K562 (cell line): Measurements from ENCODE around the gene CLTB. TPM values are rescaled to one million over a fixed set of nuclear protein-coding genes. Genes with fewer than 3 reads are reported as not detected.

Experiments
- ATF7 ChIP-seq: fragments of 450-650 bp; IDR thresholded peaks from 2 replicates; pipeline ENCODE4 v1.7.1; 2014; ENCODE audit warnings: mild to moderate bottlenecking, moderate library complexity
- BRF1 ChIP-seq: IDR thresholded peaks from 3 replicates; pipeline ENCODE4 v1.6.1; 2011; ENCODE audit warnings: borderline replicate concordance, mild to moderate bottlenecking; ENCODE audit not compliant: insufficient read length; ENCODE audit errors: extremely low read depth
- CBX1 ChIP-seq: sonication (generic); IDR thresholded peaks from 2 replicates; pipeline ENCODE4 v1.6.1; 2016; ENCODE audit warnings: antibody characterized with exemption, low read depth, mild to moderate bottlenecking
- EGR1 ChIP-seq: fragments of 450-650 bp; conservative IDR thresholded peaks from 2 replicates; pipeline ENCODE4 v1.6.1; 2017; ENCODE audit warnings: mild to moderate bottlenecking
- ETV5 ChIP-seq: sonication (generic); formaldehyde crosslinking; IDR thresholded peaks from 2 replicates; pipeline ENCODE4 v1.4.0; 2020; ENCODE audit warnings: low read depth, mild to moderate bottlenecking, missing genetic modification reagents
- ETV6 ChIP-seq, 3 experiments: fragments of 150-350 bp in 1 of 3; sonication (generic) in 1 of 3; formaldehyde crosslinking in 1 of 3; IDR thresholded peaks; 2 replicates each; pipeline versions ENCODE4 v1.6.1 to v1.8.0; 2014 to 2022; ENCODE audit warnings: borderline replicate concordance in 2 of 3, low read depth in 2 of 3, antibody characterized with exemption in 1 of 3, low read length in 1 of 3, mild to moderate bottlenecking in 1 of 3, missing genetic modification reagents in 1 of 3
- FUS ChIP-seq: fragments of 200-400 bp; formaldehyde crosslinking; optimal IDR thresholded peaks from 2 replicates; pipeline ENCODE3; 2017; ENCODE audit warnings: low read depth, low read length
- HDAC8 ChIP-seq: fragments of 450-650 bp; IDR thresholded peaks from 2 replicates; pipeline ENCODE4 v1.6.1; 2016; ENCODE audit warnings: mild to moderate bottlenecking, missing genetic modification characterization, moderate library complexity, missing compliant biosample characterization
- KAT2B ChIP-seq: IDR thresholded peaks from one replicate; pipeline ENCODE4 v1.6.1; 2012; ENCODE audit warnings: low read depth, mild to moderate bottlenecking, control low read depth, inconsistent platforms, low read length, moderate library complexity
- PRMT5 ChIP-seq: sonication (generic); formaldehyde crosslinking; IDR thresholded peaks from 2 replicates; pipeline ENCODE4 v1.5.0; 2020; ENCODE audit warnings: missing genetic modification reagents
- RUNX1 ChIP-seq: sonication (generic); IDR thresholded peaks from 2 replicates; pipeline ENCODE4 v1.6.1; 2016; ENCODE audit warnings: antibody characterized with exemption, low read depth
- SIN3A ChIP-seq, 2 experiments: fragments of 150-350 bp in 1 of 2; IDR thresholded peaks; 2 replicates each; pipeline ENCODE4 v1.6.1; 2011 to 2016; ENCODE audit warnings: borderline replicate concordance in 2 of 2, low read depth in 2 of 2, low read length in 2 of 2, mild to moderate bottlenecking in 2 of 2, moderate library complexity in 2 of 2; ENCODE audit not compliant: control insufficient read depth in 1 of 2
- SIN3B ChIP-seq: fragments of 450-650 bp; IDR thresholded peaks from 2 replicates; pipeline ENCODE4 v1.6.1; 2017; ENCODE audit warnings: low read depth, mild to moderate bottlenecking, moderate library complexity
- TBP ChIP-seq: optimal IDR thresholded peaks from 2 replicates; pipeline ENCODE3; 2011; ENCODE audit warnings: low read depth, low read length, improper control_type of control experiment
- TOE1 ChIP-seq, 2 experiments: fragments of 450-650 bp in 1 of 2; sonication (generic) in 1 of 2; formaldehyde crosslinking in 1 of 2; IDR thresholded peaks; 2 replicates each; pipeline versions ENCODE4 v1.7.1 to v1.8.0; 2016 to 2022; ENCODE audit warnings: borderline replicate concordance in 2 of 2, mild to moderate bottlenecking in 2 of 2, antibody characterized with exemption in 1 of 2, inconsistent platforms in 1 of 2, low read depth in 1 of 2, missing genetic modification reagents in 1 of 2, moderate library complexity in 1 of 2
- ZFX ChIP-seq: sonication (generic); formaldehyde crosslinking; IDR thresholded peaks from 2 replicates; pipeline ENCODE4 v1.8.0; 2022; ENCODE audit warnings: mild to moderate bottlenecking, missing genetic modification reagents, moderate library complexity
- ZNF232 ChIP-seq: sonication (generic); formaldehyde crosslinking; IDR thresholded peaks from 2 replicates; pipeline ENCODE4 v1.8.0; 2022; ENCODE audit warnings: mild to moderate bottlenecking, missing genetic modification reagents
- ZNF316 ChIP-seq: fragments of 450-650 bp; IDR thresholded peaks from 2 replicates; pipeline ENCODE4 v1.6.1; 2016
- ZNF77 ChIP-seq: fragments of 250-450 bp; sonication (Bioruptor Pico); IDR thresholded peaks from 2 replicates; pipeline ENCODE4 v1.5.0; 2020
- polyA plus RNA-seq, 8 experiments: library from polyadenylated mRNA; depleted of rRNA in 4 of 8; stranded (reverse) in 5 of 8; unstranded in 3 of 8; fragments of >200 nt; fragmentation: Nextera tagmentation in 2 of 8; fragmentation: Illumina TruSeq in 1 of 8; extraction: Ambion mirVana in 2 of 8; extraction: Trizol in 1 of 8; gene quantifications; 2 replicates each; pipeline versions ENCODE4 v1.2.1 to v1.2.3, GENCODE V29; 2011 to 2014; ENCODE audit warnings: inconsistent platforms in 1 of 8, missing spikeins in 1 of 8
- total RNA-seq, 7 experiments: library from RNA; depleted of rRNA in 6 of 7; stranded (reverse); fragments of >200 nt in 6 of 7; fragmentation: Illumina TruSeq in 2 of 7; extraction: Trizol in 2 of 7; gene quantifications; 2 replicates each; pipeline versions ENCODE4 v1.2.1 to v1.2.3, GENCODE V29; 2011 to 2021; ENCODE audit warnings: low replicate concordance in 1 of 7
- TF ChIP-seq, protein P1 (sequence below), 2 experiments: fragments of 450-650 bp; IDR thresholded peaks; 2 replicates each; pipeline ENCODE4 v1.6.1; 2016
- TF ChIP-seq, protein P2 (sequence below): fragments of 450-650 bp; formaldehyde crosslinking; IDR thresholded peaks from 2 replicates; pipeline ENCODE4 v1.4.0; 2022; ENCODE audit warnings: missing genetic modification characterization
- TF ChIP-seq, protein P3 (sequence below): fragments of 450-650 bp; formaldehyde crosslinking; IDR thresholded peaks from 2 replicates; pipeline ENCODE4 v1.4.0; 2022; ENCODE audit warnings: mild to moderate bottlenecking, moderate library complexity

CLTB gene
- total and polyA plus RNA-seq, 9 of the 15 experiments (the other 6 are each of a cell fraction or from before 2014, with no cell fraction given) = 1.8 to 117 (median 39.0) TPM

DNA sequence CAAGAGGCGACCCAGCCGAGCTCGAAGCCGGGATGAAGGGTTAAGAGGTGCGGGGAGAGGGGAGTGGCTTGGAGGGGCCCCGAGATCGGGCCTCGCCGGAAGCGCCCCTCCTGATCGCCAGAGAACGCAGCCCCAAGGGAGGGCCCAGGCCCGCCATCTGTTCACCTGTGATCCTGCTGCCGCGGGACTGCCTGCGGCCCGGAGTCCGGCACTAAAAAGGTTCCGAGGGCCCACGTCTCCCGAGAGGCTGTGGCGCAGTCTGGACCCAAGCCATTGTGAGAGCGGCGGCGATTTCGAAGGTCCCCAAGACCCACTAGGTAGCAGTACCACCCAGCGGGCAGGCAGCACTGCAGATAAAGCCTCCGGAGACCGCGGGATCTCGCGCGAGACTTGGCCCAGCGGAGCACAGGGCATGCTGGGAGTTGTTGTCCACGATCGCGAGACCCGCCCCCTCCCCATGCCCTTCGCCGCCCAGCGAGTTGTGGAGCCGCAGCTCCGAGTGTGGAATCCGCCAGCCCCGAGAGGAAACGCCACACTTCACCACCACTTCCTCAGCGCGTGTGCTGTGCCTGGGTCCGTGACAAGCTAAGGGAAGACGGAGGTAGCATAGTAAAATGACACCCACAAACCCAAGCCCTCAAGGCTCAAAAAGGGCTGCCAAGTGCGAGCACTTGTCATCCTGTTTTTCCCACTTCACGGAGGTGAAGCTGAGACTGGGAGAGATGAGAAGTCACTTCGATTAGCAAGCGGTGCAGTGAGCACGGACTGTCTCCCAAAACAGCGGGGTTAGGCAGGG, 54.7 kb downstream of the CLTB start, which contains the start of gene KIAA1191 (continued):
- TF ChIP-seq PRMT5 (CRISPR knock-in tag) = 0 out of 2 replicates have a peak, but pooled peaks have one; percentile 64
- TF ChIP-seq ATF7 = peak; percentile 64; the same call in 1 of the 2 replicates
- TF ChIP-seq, protein P1, sequence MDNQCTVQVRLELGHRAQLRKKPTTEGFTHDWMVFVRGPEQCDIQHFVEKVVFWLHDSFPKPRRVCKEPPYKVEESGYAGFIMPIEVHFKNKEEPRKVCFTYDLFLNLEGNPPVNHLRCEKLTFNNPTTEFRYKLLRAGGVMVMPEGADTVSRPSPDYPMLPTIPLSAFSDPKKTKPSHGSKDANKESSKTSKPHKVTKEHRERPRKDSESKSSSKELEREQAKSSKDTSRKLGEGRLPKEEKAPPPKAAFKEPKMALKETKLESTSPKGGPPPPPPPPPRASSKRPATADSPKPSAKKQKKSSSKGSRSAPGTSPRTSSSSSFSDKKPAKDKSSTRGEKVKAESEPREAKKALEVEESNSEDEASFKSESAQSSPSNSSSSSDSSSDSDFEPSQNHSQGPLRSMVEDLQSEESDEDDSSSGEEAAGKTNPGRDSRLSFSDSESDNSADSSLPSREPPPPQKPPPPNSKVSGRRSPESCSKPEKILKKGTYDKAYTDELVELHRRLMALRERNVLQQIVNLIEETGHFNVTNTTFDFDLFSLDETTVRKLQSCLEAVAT (IDR thresholded peaks at IDR 0.05) = 0 out of 4 replicates have a peak, but pooled peaks of 1 of the 2 experiments have one; percentile 52
- TF ChIP-seq, protein P2, sequence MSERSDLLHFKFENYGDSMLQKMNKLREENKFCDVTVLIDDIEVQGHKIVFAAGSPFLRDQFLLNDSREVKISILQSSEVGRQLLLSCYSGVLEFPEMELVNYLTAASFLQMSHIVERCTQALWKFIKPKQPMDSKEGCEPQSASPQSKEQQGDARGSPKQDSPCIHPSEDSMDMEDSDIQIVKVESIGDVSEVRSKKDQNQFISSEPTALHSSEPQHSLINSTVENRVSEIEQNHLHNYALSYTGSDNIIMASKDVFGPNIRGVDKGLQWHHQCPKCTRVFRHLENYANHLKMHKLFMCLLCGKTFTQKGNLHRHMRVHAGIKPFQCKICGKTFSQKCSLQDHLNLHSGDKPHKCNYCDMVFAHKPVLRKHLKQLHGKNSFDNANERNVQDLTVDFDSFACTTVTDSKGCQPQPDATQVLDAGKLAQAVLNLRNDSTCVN (CRISPR knock-in tag) = no peak
- no peak; the same call in 1 of the 2 replicates for TF ChIP-seq ZNF232 (CRISPR knock-in tag)
- TF ChIP-seq ETV5 (CRISPR knock-in tag) = no peak; the same call in 1 of the 2 replicates
- TF ChIP-seq TOE1 (IDR thresholded peaks at IDR 0.05; ENCODE audit: borderline replicate concordance) = peak; percentile 18; the same call in 1 of the 2 replicates
- peak; percentile 92; the same call in 1 of the 2 replicates for TF ChIP-seq TOE1 (CRISPR knock-in tag; IDR thresholded peaks at IDR 0.05; ENCODE audit: borderline replicate concordance, low read depth)
- TF ChIP-seq KAT2B = no peak
- TF ChIP-seq CBX1 = peak; percentile 61
- TF ChIP-seq ZNF77 (CRISPR knock-in tag) = no peak
- peak; percentile 95 for TF ChIP-seq ZFX
- TF ChIP-seq SIN3A (IDR thresholded peaks at IDR 0.05; ENCODE audit: borderline replicate concordance in 2 of 2, control insufficient read depth in 1 of 2, low read depth in 2 of 2, low read length in 2 of 2) = peak; percentile 78 to 80; a peak in 2 of 4 replicates
- TF ChIP-seq EGR1 = peak; percentile 54
- TF ChIP-seq HDAC8 = no peak
- TF ChIP-seq TBP = peak; percentile 96
- peak; percentile 40; the same call in 1 of the 2 replicates for TF ChIP-seq SIN3B
- TF ChIP-seq BRF1 = no peak
- TF ChIP-seq RUNX1 = no peak
- TF ChIP-seq ETV6 (IDR thresholded peaks at IDR 0.05; ENCODE audit: borderline replicate concordance in 1 of 2, low read depth in 2 of 2, low read length in 1 of 2) = no peak
- 0 out of 2 replicates have a peak, but pooled peaks have one; percentile 4 for TF ChIP-seq ETV6 (CRISPR knock-in tag; IDR thresholded peaks at IDR 0.05; ENCODE audit: borderline replicate concordance)
- no peak for TF ChIP-seq ZNF316
- TF ChIP-seq, protein P3, sequence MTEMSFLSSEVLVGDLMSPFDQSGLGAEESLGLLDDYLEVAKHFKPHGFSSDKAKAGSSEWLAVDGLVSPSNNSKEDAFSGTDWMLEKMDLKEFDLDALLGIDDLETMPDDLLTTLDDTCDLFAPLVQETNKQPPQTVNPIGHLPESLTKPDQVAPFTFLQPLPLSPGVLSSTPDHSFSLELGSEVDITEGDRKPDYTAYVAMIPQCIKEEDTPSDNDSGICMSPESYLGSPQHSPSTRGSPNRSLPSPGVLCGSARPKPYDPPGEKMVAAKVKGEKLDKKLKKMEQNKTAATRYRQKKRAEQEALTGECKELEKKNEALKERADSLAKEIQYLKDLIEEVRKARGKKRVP (CRISPR knock-in tag) = peak; percentile 51; the same call in 1 of the 2 replicates
- no peak for TF ChIP-seq FUS
